GM12891 (cell line): ENCODE results near the gene AEBP1.

Experiments
- DNase-seq: peaks from one replicate; pipeline ENCODE4 v3.0.0; 2011; ENCODE audit warnings: low spot score; ENCODE audit not compliant: insufficient read length
- FAIRE-seq: peaks from 2 replicates; lab custom pipeline; 2011; peaks lifted over from hg19 to GRCh38; lab: Jason Lieb, UNC
- PAX5 ChIP-seq: IDR thresholded peaks from 2 replicates; pipeline ENCODE4 v1.6.1; 2011; ENCODE audit warnings: low read length, moderate library complexity, mild to moderate bottlenecking; ENCODE audit not compliant: insufficient read depth, severe bottlenecking
- POLR2A ChIP-seq: IDR thresholded peaks from 2 replicates; pipeline ENCODE4 v1.6.1; 2011; ENCODE audit warnings: low read depth, low read length, control low read depth
- POLR2AphosphoS5 ChIP-seq: IDR thresholded peaks from 2 replicates; pipeline ENCODE4 v1.6.1; 2011; ENCODE audit warnings: low read depth, low read length, control low read depth
- POU2F2 ChIP-seq: IDR thresholded peaks from 2 replicates; pipeline ENCODE4 v1.6.1; 2011; ENCODE audit warnings: low read depth, mild to moderate bottlenecking, control low read depth, low read length, moderate library complexity
- SPI1 ChIP-seq: IDR thresholded peaks from 2 replicates; pipeline ENCODE4 v1.6.1; 2011; ENCODE audit warnings: low read depth, low read length, control low read depth
- TAF1 ChIP-seq: IDR thresholded peaks from 2 replicates; pipeline ENCODE4 v1.6.1; 2011; ENCODE audit warnings: low read depth, low read length, control low read depth

Gene AEBP1

GRCh38 chr7:44110719-44111635 lies 6.8 kb downstream of the AEBP1 start:
- FAIRE-seq (no peak), DNase-seq (no peak)
- TF ChIP-seq PAX5 (no peak), POU2F2 (no peak), POLR2AphosphoS5 (no peak), TAF1 (no peak), POLR2A (no peak), SPI1 (no peak)

GRCh38 chr7:44111761-44112160 lies 7.6 kb downstream of the AEBP1 start:
- DNase-seq = no peak
- no peak for TF ChIP-seq PAX5
- no peak for TF ChIP-seq POLR2A
- TF ChIP-seq TAF1 = no peak
- TF ChIP-seq POU2F2 = no peak
- TF ChIP-seq POLR2AphosphoS5 = no peak
- TF ChIP-seq SPI1 = no peak
- no peak for FAIRE-seq

GRCh38 chr7:44112231-44112996 lies 8.3 kb downstream of the AEBP1 start:
- DNase-seq (no peak), FAIRE-seq (no peak)
- no peak for TF ChIP-seq POLR2A
- TF ChIP-seq PAX5 = no peak
- no peak for TF ChIP-seq SPI1
- TF ChIP-seq POLR2AphosphoS5 = no peak
- TF ChIP-seq TAF1 = no peak
- no peak for TF ChIP-seq POU2F2

- FAIRE-seq = no peak
- DNase-seq = no peak
- TF ChIP-seq SPI1 (no peak), POLR2AphosphoS5 (no peak; the same call in 1 of the 2 replicates), POLR2A (no peak), TAF1 (no peak), PAX5 (no peak), POU2F2 (no peak)
These were observed 9.0 kb downstream of the AEBP1 start for GRCh38 chr7:44112997-44113763.

GRCh38 chr7:44113764-44114354 lies 9.7 kb downstream of the AEBP1 start:
- TF ChIP-seq PAX5 (no peak), POLR2A (no peak), TAF1 (no peak), SPI1 (no peak), POU2F2 (no peak), POLR2AphosphoS5 (no peak)
- DNase-seq (no peak), FAIRE-seq (no peak)

- TF ChIP-seq SPI1 = no peak
- no peak for TF ChIP-seq POU2F2
- TF ChIP-seq TAF1 = no peak
- TF ChIP-seq POLR2AphosphoS5 = no peak
- TF ChIP-seq POLR2A = no peak
- TF ChIP-seq PAX5 = no peak
- DNase-seq (no peak), FAIRE-seq (no peak)
These were observed 10.6 kb downstream of the AEBP1 start for GRCh38 chr7:44114586-44115310.

- DNase-seq (no peak), FAIRE-seq (no peak)
- TF ChIP-seq POLR2A = no peak
- TF ChIP-seq TAF1 = no peak
- no peak for TF ChIP-seq PAX5
- TF ChIP-seq POU2F2 = no peak
- no peak for TF ChIP-seq SPI1
- TF ChIP-seq POLR2AphosphoS5 = no peak
These were observed 12.1 kb downstream of the AEBP1 start for GRCh38 chr7:44116087-44116788.

GRCh38 chr7:44116789-44117666 lies 12.9 kb downstream of the AEBP1 start:
- no peak for FAIRE-seq

More at GRCh38 chr7:44116789-44117666, 12.9 kb downstream of the AEBP1 start:
- TF ChIP-seq POLR2A = no peak; the same call in 1 of the 2 replicates
- no peak for TF ChIP-seq POLR2AphosphoS5
- no peak for TF ChIP-seq POU2F2
- no peak for TF ChIP-seq TAF1
- no peak for TF ChIP-seq SPI1
- TF ChIP-seq PAX5 = no peak
- DNase-seq = no peak
